Activated gamma-delta T cell treated with anti-CD3 and anti-CD28 coated beads, Interleukin-2, amount 50 U/mL, for 16 hours (primary cell): ENCODE data around the gene AMIGO3.
"Not testable (repeated sequence)": the region's sequence is repeated elsewhere in the genome, so short reads cannot be mapped to it uniquely, and the experiment has no call there.

Experiments
- DNase-seq: peaks from one replicate; pipeline ENCODE4 v3.0.0-alpha.2; 2020; ENCODE audit warnings: low read depth

The AMIGO3 gene

GRCh38 chr3:49712166-49712565, 7.3 kb downstream of the AMIGO3 start:
- no peak for DNase-seq

GRCh38 chr3:49711489-49711888, 8.0 kb downstream of the AMIGO3 start:
- DNase-seq, result no peak

- DNase-seq, result no peak
Observed at GRCh38 chr3:49709852-49710251, 9.6 kb downstream of the AMIGO3 start.

GRCh38 chr3:49707113-49707480, 12.4 kb downstream of the AMIGO3 start:
- DNase-seq, result no peak

GRCh38 chr3:49706456-49707112, 12.9 kb downstream of the AMIGO3 start:
- DNase-seq, result no peak

- DNase-seq, result no peak
Observed at GRCh38 chr3:49705390-49705960, 14.0 kb downstream of the AMIGO3 start.

- no peak for DNase-seq
Observed at GRCh38 chr3:49704629-49705028, 14.9 kb downstream of the AMIGO3 start.

- no peak for DNase-seq
Observed at GRCh38 chr3:49703956-49704355, 15.5 kb downstream of the AMIGO3 start.

- peak; percentile 47 for DNase-seq
Observed at GRCh38 chr3:49703443-49703927, 16.0 kb downstream of the AMIGO3 start.

GRCh38 chr3:49702672-49703071, 16.8 kb downstream of the AMIGO3 start:
- no peak for DNase-seq

GRCh38 chr3:49701388-49702077, 18.0 kb downstream of the AMIGO3 start:
- DNase-seq, result no peak

- no peak for DNase-seq
Observed at GRCh38 chr3:49700453-49701128, 18.9 kb downstream of the AMIGO3 start.

GRCh38 chr3:49700014-49700413, 19.5 kb downstream of the AMIGO3 start:
- DNase-seq, result no peak

GRCh38 chr3:49699281-49699979, 20.1 kb downstream of the AMIGO3 start:
- DNase-seq, result no peak

- DNase-seq, result not testable (repeated sequence)
Observed at GRCh38 chr3:49695350-49696015, 24.0 kb downstream of the AMIGO3 start.

GRCh38 chr3:49694409-49695070, 24.9 kb downstream of the AMIGO3 start:
- DNase-seq, result not testable (repeated sequence)

GRCh38 chr3:49691481-49691880, 28.0 kb downstream of the AMIGO3 start:
- not testable (repeated sequence) for DNase-seq

GRCh38 chr3:49690856-49691255, 28.6 kb downstream of the AMIGO3 start:
- DNase-seq, result not testable (repeated sequence)

GRCh38 chr3:49689908-49690624, 29.4 kb downstream of the AMIGO3 start:
- not testable (repeated sequence) for DNase-seq
